Sigmoid colon (tissue), 7 donors: ENCODE results near the gene MLLT3. TPM values are rescaled to one million over a fixed set of nuclear protein-coding genes. Genes with fewer than 3 reads are reported as not detected.

Source experiments
- DNase-seq: peaks from one replicate; pipeline ENCODE4 v3.0.0-alpha.2; 2019
- H3K27ac ChIP-seq, 4 donors: fragments of 200-600 bp; sonication (generic); one replicate each; pipeline ENCODE4 v1.5.1; 2016 to 2019; ENCODE audit warnings: mild to moderate bottlenecking in 1 of 4
- H3K27me3 ChIP-seq, 3 donors: fragments of 200-600 bp; sonication (generic); one replicate each; pipeline ENCODE4 v1.5.1; 2019; ENCODE audit warnings: mild to moderate bottlenecking in 1 of 3
- H3K36me3 ChIP-seq, 4 donors: fragments of 200-600 bp; sonication (generic); one replicate each; pipeline ENCODE4 v1.5.1; 2016 to 2019
- H3K4me1 ChIP-seq, 4 donors: fragments of 200-600 bp; sonication (generic); one replicate each; pipeline ENCODE4 v1.5.1; 2017 to 2019
- H3K4me3 ChIP-seq, 4 donors: fragments of 200-600 bp; sonication (generic); one replicate each; pipeline ENCODE4 v1.5.1; 2017 to 2019; ENCODE audit warnings: mild to moderate bottlenecking in 2 of 4, moderate library complexity in 1 of 4
- H3K9me3 ChIP-seq, 4 donors: fragments of 200-600 bp in 3 of 4; sonication (generic) in 3 of 4; one replicate each; pipeline versions ENCODE4 v1.5.1 to v1.6.1; 2013 to 2019
- CTCF ChIP-seq, 4 experiments: fragments of 450-650 bp in 3 of 4; fragments of 200-600 bp in 1 of 4; IDR thresholded peaks; one replicate each; pipeline ENCODE4 v1.5.1; 2016 to 2019; ENCODE audit warnings: antibody characterized with exemption in 4 of 4, mild to moderate bottlenecking in 3 of 4, moderate library complexity in 2 of 4
- EP300 ChIP-seq, 4 donors: sonication (generic); formaldehyde crosslinking; IDR thresholded peaks; one replicate each; pipeline ENCODE4 v1.6.1; 2017; ENCODE audit warnings: antibody characterized with exemption in 4 of 4
- POLR2A ChIP-seq, 2 donors: fragments of 450-650 bp; IDR thresholded peaks; one replicate each; pipeline ENCODE4 v1.6.1; 2016; ENCODE audit warnings: antibody characterized with exemption in 2 of 2, mild to moderate bottlenecking in 2 of 2, moderate library complexity in 2 of 2
- POLR2AphosphoS5 ChIP-seq, 4 donors: sonication (generic); formaldehyde crosslinking; IDR thresholded peaks; one replicate each; pipeline ENCODE4 v1.6.1; 2017; ENCODE audit warnings: antibody characterized with exemption in 4 of 4
- WGBS, 2 donors: extraction: QIAGEN DNeasy Blood & Tissue Kit; methylation state at CpG; one replicate each; pipeline ENCODE4 v1.1.7; 2013; 5-methylcytosine and 5-hydroxymethylcytosine counted together
- intact Hi-C: fragments of 100-400 bp; cut with DNase I; formaldehyde crosslinking; loops from one replicate; pipeline ENCODE4 v1.15.1; 2023
- polyA plus RNA-seq, 3 donors: library from polyadenylated mRNA; stranded (reverse); fragments of 200-250 nt; gene quantifications; one replicate each; pipeline ENCODE4 v1.2.3, GENCODE V29; 2013
- total RNA-seq, 4 donors: library from RNA; depleted of rRNA; stranded (reverse); fragments of >200 nt; gene quantifications; one replicate each; pipeline ENCODE4 v1.1.0, GENCODE V29; 2016
- donor health status: healthy with polysubstance abuse.
- donor health status: Bipolar disorder and iron deficiency.
- donor health status: healthy.

The MLLT3 gene
- total and polyA plus RNA-seq, 7 donors, result 19.0 to 132 (median 25.0) TPM

GRCh38 chr9:20349568-20349967 lies 272.7 kb downstream of the MLLT3 start:
- 87 to 92% methylated on average over 6 of the region's 6 CpGs for WGBS, 2 donors
- intact Hi-C loops, result loop anchor here (5.0 kb wide), 1 partner anchor 583 kb away; no protein-coding TSS in a partner anchor
- H3K27ac ChIP-seq, result no peak overlapping the region
- TF ChIP-seq POLR2A (IDR thresholded peaks at IDR 0.05), result no peak
- TF ChIP-seq CTCF (IDR thresholded peaks at IDR 0.05), result no peak
- no peak for DNase-seq
- no peaks in the 10 kb centered on the region for H3K27me3 ChIP-seq
- no peaks in the 10 kb centered on the region for H3K9me3 ChIP-seq
- no peak overlapping the region for H3K4me3 ChIP-seq
- H3K4me1 ChIP-seq, result peaks cover 0 to 14% (median 5%) of the 10 kb centered on the region in 4 donors
- peaks cover 0 to 21% (median 11%) of the 10 kb centered on the region in 4 donors for H3K36me3 ChIP-seq

GRCh38 chr9:20343325-20343724 lies 279.0 kb downstream of the MLLT3 start:
- no peaks in the 10 kb centered on the region for H3K9me3 ChIP-seq
- H3K27ac ChIP-seq, result no peak overlapping the region
- H3K4me3 ChIP-seq, result no peak overlapping the region
- H3K4me1 ChIP-seq, result peaks cover 0 to 10% (median 2%) of the 10 kb centered on the region in 4 donors
- WGBS, 2 donors, result 81 to 94% methylated on average over 2 of the region's 2 CpGs
- no peaks in the 10 kb centered on the region for H3K27me3 ChIP-seq
- peaks cover 0 to 12% (median 8%) of the 10 kb centered on the region in 4 donors for H3K36me3 ChIP-seq
- no peak for TF ChIP-seq EP300 (IDR thresholded peaks at IDR 0.05)
- TF ChIP-seq POLR2A (IDR thresholded peaks at IDR 0.05), result no peak
- no peak for TF ChIP-seq POLR2AphosphoS5 (IDR thresholded peaks at IDR 0.05)
- TF ChIP-seq CTCF (IDR thresholded peaks at IDR 0.05), result no peak
- intact Hi-C loops, result no loop called here
- no peak for DNase-seq

DNA sequence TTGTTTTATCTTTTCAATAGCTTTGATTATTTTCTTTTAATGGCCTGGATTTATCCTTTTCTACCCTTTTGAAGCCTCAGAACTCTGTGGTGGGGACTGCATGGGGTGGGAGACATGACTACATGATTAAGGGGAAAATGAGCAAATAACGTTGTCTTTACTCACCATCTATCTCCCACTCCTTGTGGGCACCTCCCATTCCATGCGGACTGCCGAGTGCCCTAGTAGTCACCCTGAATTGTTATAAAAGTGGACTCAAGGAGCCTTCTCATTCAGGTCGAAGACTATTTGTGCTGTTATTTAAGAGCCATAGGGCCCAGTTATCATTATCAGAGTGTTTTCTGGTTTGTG lies 281.8 kb downstream of the MLLT3 start:
- 70 to 74% methylated on average over 4 of the region's 4 CpGs for WGBS, 2 donors
- Histone ChIP-seq H3K4me1 (peaks cover 0 to 10% (median 2%) of the 10 kb centered on the region in 4 donors), H3K9me3 (no peaks in the 10 kb centered on the region), H3K4me3 (no peak overlapping the region), H3K27me3 (no peaks in the 10 kb centered on the region), H3K36me3 (peaks cover 0 to under 1% (median under 1%) of the 10 kb centered on the region in 4 donors), H3K27ac (no peak overlapping the region)
- DNase-seq, result no peak
- intact Hi-C loops, result no loop called here
- TF ChIP-seq POLR2A (IDR thresholded peaks at IDR 0.05), result no peak
- TF ChIP-seq POLR2AphosphoS5 (IDR thresholded peaks at IDR 0.05), result peak in 1 of 4 donors; percentile 1

GRCh38 chr9:20335668-20336332 lies 286.5 kb downstream of the MLLT3 start:
- H3K4me3 ChIP-seq, result no peak overlapping the region
- H3K9me3 ChIP-seq, result no peaks in the 10 kb centered on the region
- H3K4me1 ChIP-seq, result peaks cover 0 to 10% (median 2%) of the 10 kb centered on the region in 4 donors
- no peaks in the 10 kb centered on the region for H3K27me3 ChIP-seq
- no peak for DNase-seq
- no peaks in the 10 kb centered on the region for H3K36me3 ChIP-seq
- intact Hi-C loops, result no loop called here
- WGBS, 2 donors, result 83 to 91% methylated on average over 4 of the region's 4 CpGs
- no peak overlapping the region for H3K27ac ChIP-seq
- no peak for TF ChIP-seq CTCF (IDR thresholded peaks at IDR 0.05)
- no peak for TF ChIP-seq POLR2AphosphoS5 (IDR thresholded peaks at IDR 0.05)
- no peak for TF ChIP-seq EP300 (IDR thresholded peaks at IDR 0.05)
- no peak for TF ChIP-seq POLR2A (IDR thresholded peaks at IDR 0.05)

GRCh38 chr9:20333991-20334390 lies 288.3 kb downstream of the MLLT3 start:
- no peak overlapping the region for H3K4me3 ChIP-seq
- TF ChIP-seq POLR2A (IDR thresholded peaks at IDR 0.05), result no peak
- no peak for TF ChIP-seq CTCF (IDR thresholded peaks at IDR 0.05)
- no peak for TF ChIP-seq EP300 (IDR thresholded peaks at IDR 0.05)
- TF ChIP-seq POLR2AphosphoS5 (IDR thresholded peaks at IDR 0.05), result no peak
- no peaks in the 10 kb centered on the region for H3K9me3 ChIP-seq
- intact Hi-C loops, result no loop called here
- no peak for DNase-seq
- H3K4me1 ChIP-seq, result no peaks in the 10 kb centered on the region
- H3K27me3 ChIP-seq, result no peaks in the 10 kb centered on the region
- 84 to 88% methylated on average over 5 of the region's 5 CpGs for WGBS, 2 donors
- H3K27ac ChIP-seq, result no peak overlapping the region
- no peaks in the 10 kb centered on the region for H3K36me3 ChIP-seq
